ENCODE data around the gene TMEM108.

- TF ChIP-seq CTCF (IDR thresholded peaks at IDR 0.05; ENCODE audit: low read depth, low read length, poor library complexity, severe bottlenecking) (no peak), EZH2phosphoT487 (IDR thresholded peaks at IDR 0.05; ENCODE audit: borderline replicate concordance, low read length) (no peak)
Observed at GRCh38 chr3:133439563-133439962, 401.4 kb downstream of the TMEM108 start.
